Measurements from ENCODE around the gene GJA9. TPM values are rescaled to one million over a fixed set of nuclear protein-coding genes. Genes with fewer than 3 reads are reported as not detected.

The GJA9 gene
- total RNA-seq, 1 donor from 2014 or later: not detected

DNA sequence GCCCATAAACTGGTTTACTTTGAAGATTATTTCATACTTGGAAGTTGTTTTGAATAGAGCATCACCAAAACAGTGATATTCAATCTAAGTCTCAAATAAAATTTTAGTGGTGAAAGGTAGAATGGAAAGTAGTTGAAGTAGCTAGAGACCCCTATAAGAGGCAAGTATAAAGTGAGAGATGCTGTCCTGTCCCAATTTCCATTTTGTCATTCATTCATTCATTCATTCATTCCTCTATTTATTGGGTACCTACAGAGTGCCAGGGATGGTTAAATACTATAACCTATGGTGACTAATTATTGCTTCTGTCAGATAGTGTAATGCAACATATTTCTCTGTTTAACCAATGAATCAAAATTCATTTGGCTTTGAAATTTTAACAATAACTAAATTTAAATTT is 54.5 kb downstream of the GJA9 start:
- Histone ChIP-seq H3K36me3 (ENCODE audit: control insufficient read depth, insufficient read depth, low read length) (no peaks in the 10 kb centered on the region), H3K4me3 (ENCODE audit: low read depth, low read length) (no peak overlapping the region), H3K27me3 (ENCODE audit: control insufficient read depth, insufficient read depth, low read length) (peaks cover 21% of the 10 kb centered on the region)
- DNase-seq (ENCODE audit: low read depth): no peak
- TF ChIP-seq, protein P1, sequence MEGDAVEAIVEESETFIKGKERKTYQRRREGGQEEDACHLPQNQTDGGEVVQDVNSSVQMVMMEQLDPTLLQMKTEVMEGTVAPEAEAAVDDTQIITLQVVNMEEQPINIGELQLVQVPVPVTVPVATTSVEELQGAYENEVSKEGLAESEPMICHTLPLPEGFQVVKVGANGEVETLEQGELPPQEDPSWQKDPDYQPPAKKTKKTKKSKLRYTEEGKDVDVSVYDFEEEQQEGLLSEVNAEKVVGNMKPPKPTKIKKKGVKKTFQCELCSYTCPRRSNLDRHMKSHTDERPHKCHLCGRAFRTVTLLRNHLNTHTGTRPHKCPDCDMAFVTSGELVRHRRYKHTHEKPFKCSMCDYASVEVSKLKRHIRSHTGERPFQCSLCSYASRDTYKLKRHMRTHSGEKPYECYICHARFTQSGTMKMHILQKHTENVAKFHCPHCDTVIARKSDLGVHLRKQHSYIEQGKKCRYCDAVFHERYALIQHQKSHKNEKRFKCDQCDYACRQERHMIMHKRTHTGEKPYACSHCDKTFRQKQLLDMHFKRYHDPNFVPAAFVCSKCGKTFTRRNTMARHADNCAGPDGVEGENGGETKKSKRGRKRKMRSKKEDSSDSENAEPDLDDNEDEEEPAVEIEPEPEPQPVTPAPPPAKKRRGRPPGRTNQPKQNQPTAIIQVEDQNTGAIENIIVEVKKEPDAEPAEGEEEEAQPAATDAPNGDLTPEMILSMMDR (IDR thresholded peaks at IDR 0.05; ENCODE audit: insufficient read depth, low read length, poor library complexity, severe bottlenecking): no peak

DNA sequence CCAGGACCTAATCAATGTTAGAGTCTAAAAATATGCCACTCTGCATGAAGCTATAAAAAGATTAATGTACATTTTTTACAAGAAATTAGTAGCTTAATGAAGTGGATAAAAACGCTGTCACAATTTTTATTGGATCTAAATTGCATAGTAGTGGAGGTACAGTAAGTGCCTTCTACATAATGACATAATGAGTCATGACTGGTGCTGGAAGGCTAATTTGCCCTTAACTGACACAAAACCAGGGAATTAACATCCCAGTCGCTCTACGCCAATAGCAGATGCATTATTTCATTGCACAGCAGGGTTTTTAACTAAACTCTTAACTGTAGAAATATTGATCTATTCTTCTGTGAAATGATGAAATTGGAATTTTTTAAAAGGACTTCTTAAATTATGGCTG is 55.1 kb downstream of the GJA9 start:
- DNase-seq (ENCODE audit: low read depth): no peak
- no peaks in the 10 kb centered on the region for H3K36me3 ChIP-seq (ENCODE audit: control insufficient read depth, insufficient read depth, low read length)
- H3K27me3 ChIP-seq (ENCODE audit: control insufficient read depth, insufficient read depth, low read length): peaks cover 26% of the 10 kb centered on the region
- TF ChIP-seq, protein P1 (IDR thresholded peaks at IDR 0.05; ENCODE audit: insufficient read depth, low read length, poor library complexity, severe bottlenecking): no peak
- no peak overlapping the region for H3K4me3 ChIP-seq (ENCODE audit: low read depth, low read length)

Other genes with a start within 250 kb of the GJA9 start
- gene RRAGC, start 21.8 kb downstream of the GJA9 start, total RNA-seq: 40.3 and 44.2 TPM in 2 replicates
- 11.5 and 12.0 TPM in 2 replicates for gene MYCBP, start 8.2 kb downstream of the GJA9 start, total RNA-seq
- not detected in 2 replicates for gene RHBDL2, start 60.2 kb upstream of the GJA9 start, total RNA-seq
- gene AKIRIN1, start 109.7 kb upstream of the GJA9 start, total RNA-seq: 62.2 and 65.2 TPM in 2 replicates
- gene NDUFS5, start 144.8 kb upstream of the GJA9 start, total RNA-seq: 318 and 403 TPM in 2 replicates